Nephron (organoid): Measurements from ENCODE around the gene GPR149.

Experiments used
- H3K27ac Mint-ChIP-seq, 3 experiments: 2 replicates each; pipeline ENCODE4 v1.8.0; 2020; ENCODE audit warnings: mixed read lengths in 3 of 3, mild to moderate bottlenecking in 2 of 3, moderate library complexity in 1 of 3
- H3K27me3 Mint-ChIP-seq: 2 replicates; pipeline ENCODE4 v1.8.0; 2021; ENCODE audit warnings: low read depth, mild to moderate bottlenecking, moderate library complexity, mixed read lengths
- H3K36me3 Mint-ChIP-seq: 2 replicates; pipeline ENCODE4 v1.8.0; 2020; ENCODE audit warnings: low read depth, mixed read lengths
- H3K4me1 Mint-ChIP-seq: 2 replicates; pipeline ENCODE4 v1.8.0; 2020; ENCODE audit warnings: mixed read lengths
- H3K4me3 Mint-ChIP-seq, 3 experiments: 2 replicates each; pipeline ENCODE4 v1.8.0; 2020; ENCODE audit warnings: mild to moderate bottlenecking in 3 of 3, mixed read lengths in 3 of 3, moderate library complexity in 2 of 3
- H3K9me3 Mint-ChIP-seq: 2 replicates; pipeline ENCODE4 v1.8.0; 2020; ENCODE audit warnings: mixed read lengths
- CTCF ChIP-seq, 3 experiments: fragments of 200-600 bp; sonication (generic); IDR thresholded peaks; one replicate each; pipeline ENCODE4 v1.5.0; 2021; ENCODE audit warnings: antibody characterized with exemption in 3 of 3; ENCODE audit not compliant: unreplicated experiment in 3 of 3

Gene GPR149

DNA sequence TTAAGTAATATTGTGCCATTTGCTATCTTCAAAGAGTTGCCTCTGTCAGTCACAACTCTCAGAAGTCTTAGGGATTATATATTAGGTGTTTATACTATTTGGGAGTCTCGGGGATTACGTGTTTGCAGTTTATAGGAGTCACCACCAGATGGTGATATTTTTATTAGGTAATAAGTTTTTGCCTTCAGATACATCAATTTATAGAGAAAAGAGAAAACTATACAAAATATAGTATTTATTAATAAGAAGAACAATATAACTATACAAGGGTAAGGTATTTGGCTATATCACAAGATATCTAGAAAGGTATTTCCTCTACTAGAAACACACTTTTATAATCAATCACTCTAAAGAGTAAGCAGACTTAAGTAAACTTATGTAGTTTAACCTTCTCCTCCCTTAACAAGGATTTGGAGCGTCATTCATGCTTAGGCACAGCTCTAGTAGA lies 95.0 kb downstream of the GPR149 start:
- no peaks in the 10 kb centered on the region for H3K27me3 Mint-ChIP-seq
- no peaks in the 10 kb centered on the region for H3K9me3 Mint-ChIP-seq
- H3K4me1 Mint-ChIP-seq = no peaks in the 10 kb centered on the region
- no peaks in the 10 kb centered on the region for H3K36me3 Mint-ChIP-seq
- no peak overlapping the region for H3K27ac Mint-ChIP-seq
- peak; percentile 42 to 80 (median 56) for TF ChIP-seq CTCF (IDR thresholded peaks at IDR 0.05; ENCODE audit: unreplicated experiment in 3 of 3)
- H3K4me3 Mint-ChIP-seq = no peak overlapping the region

DNA sequence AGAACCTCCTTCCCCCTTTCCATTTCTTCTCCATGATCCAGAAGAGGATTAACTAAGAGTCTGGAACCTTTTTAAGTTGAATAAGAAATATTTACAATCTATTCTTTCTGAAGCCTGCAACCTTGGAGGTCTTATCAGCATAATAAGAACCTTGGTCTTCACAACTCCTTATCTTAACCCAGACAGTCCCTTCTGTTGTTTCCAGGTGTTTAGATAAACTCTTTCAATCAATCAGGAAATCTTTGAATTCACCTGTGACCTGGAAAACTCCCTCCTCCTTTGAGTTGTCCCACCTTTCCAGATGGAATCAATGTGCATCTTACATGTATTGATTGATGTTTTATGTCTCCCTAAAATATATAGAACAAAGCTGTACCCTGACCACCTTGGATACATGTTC lies 102.1 kb downstream of the GPR149 start:
- Mint-ChIP-seq H3K4me3 (peak overlapping the region in 1 of 3 experiments; percentile 11), H3K27ac (no peak overlapping the region), H3K36me3 (no peaks in the 10 kb centered on the region), H3K27me3 (no peaks in the 10 kb centered on the region), H3K9me3 (no peaks in the 10 kb centered on the region), H3K4me1 (peaks cover 3% of the 10 kb centered on the region)
- no peak for TF ChIP-seq CTCF (IDR thresholded peaks at IDR 0.05; ENCODE audit: unreplicated experiment in 3 of 3)

DNA sequence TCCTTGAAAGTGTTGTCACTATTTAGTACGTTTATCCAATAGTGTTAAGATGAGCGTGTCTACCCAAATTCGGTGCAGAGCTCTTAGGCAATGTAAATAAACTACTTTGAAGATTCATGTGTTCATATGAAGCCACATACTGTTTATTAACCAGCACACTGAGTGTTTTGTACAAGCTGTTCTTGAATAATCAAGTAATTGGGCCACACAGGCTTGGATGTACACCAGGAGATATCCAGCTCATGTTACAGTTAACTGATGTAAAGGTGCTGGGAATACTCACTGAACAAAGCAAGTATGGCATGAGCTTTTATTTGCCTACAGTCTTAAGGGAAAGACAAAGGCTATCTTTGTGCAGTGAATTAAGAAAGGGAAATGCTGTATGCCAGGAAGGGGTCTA lies 105.1 kb downstream of the GPR149 start:
- TF ChIP-seq CTCF (IDR thresholded peaks at IDR 0.05; ENCODE audit: unreplicated experiment in 3 of 3) = no peak
- Mint-ChIP-seq H3K27ac (peak overlapping the region; percentile 96 to 99 (median 99)), H3K36me3 (peaks cover 9% of the 10 kb centered on the region), H3K4me3 (peak overlapping the region; percentile 95 to 98 (median 98)), H3K4me1 (peaks cover 13% of the 10 kb centered on the region), H3K9me3 (no peaks in the 10 kb centered on the region), H3K27me3 (no peaks in the 10 kb centered on the region)

- no peaks in the 10 kb centered on the region for H3K9me3 Mint-ChIP-seq
- H3K27me3 Mint-ChIP-seq = no peaks in the 10 kb centered on the region
- peak within 1 kb of the TSS; percentile 95 to 98 (median 98) for H3K4me3 Mint-ChIP-seq
- TF ChIP-seq CTCF (IDR thresholded peaks at IDR 0.05; ENCODE audit: unreplicated experiment in 3 of 3) = peak in 1 of 3 experiments; percentile 22
- peaks cover 9% of the 10 kb centered on the region for H3K36me3 Mint-ChIP-seq
- peaks cover 13% of the 10 kb centered on the region for H3K4me1 Mint-ChIP-seq
- H3K27ac Mint-ChIP-seq = peak within 1 kb of the TSS; percentile 96 to 99 (median 99)
These were observed 105.9 kb downstream of the GPR149 start, which contains the start of gene DHX36 for GRCh38 chr3:154323891-154324738. Gene DHX36 (minus strand): TSS chr3:154324487. CDS start chr3:154324416, 71 bp downstream.

DNA sequence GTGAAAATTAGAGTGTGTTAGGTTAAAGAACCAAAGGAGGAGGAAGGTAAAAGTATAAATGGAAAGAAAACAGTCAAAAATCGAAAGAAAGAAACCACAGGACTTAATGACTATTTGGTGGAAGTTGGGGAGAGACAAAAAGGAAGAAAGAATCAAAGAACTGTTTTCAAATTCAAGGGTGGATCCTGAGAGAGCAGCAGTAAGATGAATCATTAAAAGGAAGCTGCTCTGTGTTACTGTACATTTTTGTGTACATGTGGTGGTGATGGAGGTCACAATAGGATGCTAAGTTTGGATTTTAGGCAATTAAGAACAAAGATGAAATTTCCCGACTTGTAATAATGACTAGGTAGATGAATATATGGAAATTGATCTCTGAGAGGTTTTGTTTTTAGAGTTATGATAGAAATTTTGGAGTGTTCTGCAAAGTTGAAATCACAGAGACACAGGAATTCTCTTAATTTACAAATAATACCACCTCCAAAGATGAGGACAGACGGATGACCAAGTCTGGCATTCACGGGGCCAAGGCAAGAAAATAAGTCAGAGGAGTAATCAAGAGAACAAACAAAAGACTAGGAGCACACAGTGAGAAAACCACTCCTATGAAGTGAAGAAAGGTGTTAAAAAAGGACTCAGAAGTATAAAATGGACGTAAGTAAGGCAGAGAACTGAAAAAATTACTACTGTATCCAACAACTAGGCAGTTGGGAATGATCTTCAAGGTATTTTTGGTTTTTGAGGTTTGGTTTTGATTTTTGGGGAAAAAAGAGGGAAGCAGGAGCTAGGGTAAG lies 112.8 kb downstream of the GPR149 start:
- H3K9me3 Mint-ChIP-seq = no peaks in the 10 kb centered on the region
- H3K4me1 Mint-ChIP-seq = peaks cover 19% of the 10 kb centered on the region
- H3K27me3 Mint-ChIP-seq = no peaks in the 10 kb centered on the region
- H3K27ac Mint-ChIP-seq = no peak overlapping the region
- peaks cover 44% of the 10 kb centered on the region for H3K36me3 Mint-ChIP-seq
- H3K4me3 Mint-ChIP-seq = no peak overlapping the region
- no peak for TF ChIP-seq CTCF (IDR thresholded peaks at IDR 0.05; ENCODE audit: unreplicated experiment in 3 of 3)
